ENCODE measurements around the gene COQ2. TPM values are rescaled to one million over a fixed set of nuclear protein-coding genes. Genes with fewer than 3 reads are reported as not detected.
A peak's percentile ranks its signal among the peaks of the same experiment; 100 is the strongest.

Gene COQ2
- total and polyA plus RNA-seq, 2 of the 13 experiments (the other 11 are each of a cell fraction or from before 2014, with no cell fraction given), result 10.1 to 17.3 TPM

DNA sequence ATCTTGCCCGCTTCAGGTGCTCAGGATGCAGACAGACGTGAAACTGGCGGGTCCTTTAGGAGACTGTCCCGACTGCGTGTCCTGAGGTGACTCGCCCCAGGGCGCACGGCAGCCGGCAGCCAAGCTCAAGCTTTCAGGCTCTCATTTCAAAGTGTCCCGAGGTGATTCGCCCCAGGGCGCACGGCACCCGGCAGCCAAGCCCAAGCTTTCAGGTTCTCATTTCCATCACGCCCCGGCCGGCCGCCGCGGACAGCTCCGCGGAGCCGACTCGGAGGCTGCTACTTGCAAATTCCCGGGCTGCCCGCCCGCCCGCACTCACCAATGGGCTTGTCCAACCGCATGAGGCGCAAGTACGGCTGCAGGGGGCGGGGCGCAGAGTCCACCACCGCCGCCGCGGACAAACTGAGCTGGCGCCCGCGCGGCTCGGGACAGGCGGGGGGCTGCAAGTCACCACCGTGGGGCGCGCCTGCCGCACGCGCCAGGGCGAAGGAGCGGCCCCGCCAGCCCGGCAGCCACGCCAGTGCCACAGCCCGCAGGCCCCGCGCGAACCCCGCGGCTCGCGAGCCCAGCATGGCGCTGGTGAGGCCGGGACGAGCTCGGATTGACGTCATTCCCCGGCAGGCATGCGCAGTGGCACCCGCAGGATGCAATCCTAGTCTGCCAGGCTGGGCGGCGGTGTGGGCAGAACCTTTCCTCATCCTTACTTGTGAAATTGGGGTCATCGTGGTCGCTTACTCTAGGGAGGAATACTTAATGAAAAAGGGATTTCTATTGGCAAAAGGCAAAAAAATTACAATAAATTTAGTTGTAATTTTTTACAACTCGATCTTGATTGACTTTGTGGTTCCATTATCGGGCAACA lies at the start of gene COQ2 (continued):
- TF ChIP-seq, protein P1, sequence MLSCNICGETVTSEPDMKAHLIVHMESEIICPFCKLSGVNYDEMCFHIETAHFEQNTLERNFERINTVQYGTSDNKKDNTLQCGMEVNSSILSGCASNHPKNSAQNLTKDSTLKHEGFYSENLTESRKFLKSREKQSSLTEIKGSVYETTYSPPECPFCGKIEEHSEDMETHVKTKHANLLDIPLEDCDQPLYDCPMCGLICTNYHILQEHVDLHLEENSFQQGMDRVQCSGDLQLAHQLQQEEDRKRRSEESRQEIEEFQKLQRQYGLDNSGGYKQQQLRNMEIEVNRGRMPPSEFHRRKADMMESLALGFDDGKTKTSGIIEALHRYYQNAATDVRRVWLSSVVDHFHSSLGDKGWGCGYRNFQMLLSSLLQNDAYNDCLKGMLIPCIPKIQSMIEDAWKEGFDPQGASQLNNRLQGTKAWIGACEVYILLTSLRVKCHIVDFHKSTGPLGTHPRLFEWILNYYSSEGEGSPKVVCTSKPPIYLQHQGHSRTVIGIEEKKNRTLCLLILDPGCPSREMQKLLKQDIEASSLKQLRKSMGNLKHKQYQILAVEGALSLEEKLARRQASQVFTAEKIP (CRISPR knock-in tag; IDR thresholded peaks at IDR 0.05; ENCODE audit: borderline replicate concordance), result no peak
- no peak for TF ChIP-seq MTA3 (CRISPR knock-in tag; IDR thresholded peaks at IDR 0.05)
- TF ChIP-seq, protein P2, sequence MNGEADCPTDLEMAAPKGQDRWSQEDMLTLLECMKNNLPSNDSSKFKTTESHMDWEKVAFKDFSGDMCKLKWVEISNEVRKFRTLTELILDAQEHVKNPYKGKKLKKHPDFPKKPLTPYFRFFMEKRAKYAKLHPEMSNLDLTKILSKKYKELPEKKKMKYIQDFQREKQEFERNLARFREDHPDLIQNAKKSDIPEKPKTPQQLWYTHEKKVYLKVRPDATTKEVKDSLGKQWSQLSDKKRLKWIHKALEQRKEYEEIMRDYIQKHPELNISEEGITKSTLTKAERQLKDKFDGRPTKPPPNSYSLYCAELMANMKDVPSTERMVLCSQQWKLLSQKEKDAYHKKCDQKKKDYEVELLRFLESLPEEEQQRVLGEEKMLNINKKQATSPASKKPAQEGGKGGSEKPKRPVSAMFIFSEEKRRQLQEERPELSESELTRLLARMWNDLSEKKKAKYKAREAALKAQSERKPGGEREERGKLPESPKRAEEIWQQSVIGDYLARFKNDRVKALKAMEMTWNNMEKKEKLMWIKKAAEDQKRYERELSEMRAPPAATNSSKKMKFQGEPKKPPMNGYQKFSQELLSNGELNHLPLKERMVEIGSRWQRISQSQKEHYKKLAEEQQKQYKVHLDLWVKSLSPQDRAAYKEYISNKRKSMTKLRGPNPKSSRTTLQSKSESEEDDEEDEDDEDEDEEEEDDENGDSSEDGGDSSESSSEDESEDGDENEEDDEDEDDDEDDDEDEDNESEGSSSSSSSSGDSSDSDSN (CRISPR knock-in tag; IDR thresholded peaks at IDR 0.05), result peak; percentile 80
- peak; percentile 35 for TF ChIP-seq XRCC5 (optimal IDR thresholded peaks at IDR 0.05; ENCODE audit: low read length)
- peak; percentile 91; the same call in 1 of the 2 replicates for TF ChIP-seq ZNF724P (CRISPR knock-in tag; IDR thresholded peaks at IDR 0.05; ENCODE audit: borderline replicate concordance)
- TF ChIP-seq ZNF230 (CRISPR knock-in tag; IDR thresholded peaks at IDR 0.05), result 0 out of 2 replicates have a peak, but pooled peaks have one; percentile 61
- TF ChIP-seq ZZZ3 (CRISPR knock-in tag; IDR thresholded peaks at IDR 0.05; ENCODE audit: borderline replicate concordance), result 0 out of 2 replicates have a peak, but pooled peaks have one; percentile 28
- TF ChIP-seq FOXO1 (CRISPR knock-in tag; IDR thresholded peaks at IDR 0.05), result peak; percentile 14; the same call in 1 of the 2 replicates
- TF ChIP-seq CEBPB (IDR thresholded peaks at IDR 0.05; ENCODE audit: borderline replicate concordance, low read depth, low read length), result peak; percentile 74; the same call in 1 of the 2 replicates
- peak; percentile 72; the same call in 1 of the 2 replicates for TF ChIP-seq ZFP90 (CRISPR knock-in tag; IDR thresholded peaks at IDR 0.05; ENCODE audit: borderline replicate concordance)
- TF ChIP-seq STAG1 (CRISPR knock-in tag; IDR thresholded peaks at IDR 0.05), result no peak; the same call in 1 of the 2 replicates
- TF ChIP-seq ZKSCAN8 (CRISPR knock-in tag; IDR thresholded peaks at IDR 0.05; ENCODE audit: borderline replicate concordance), result no peak
- TF ChIP-seq ZNF790 (CRISPR knock-in tag; IDR thresholded peaks at IDR 0.05; ENCODE audit: borderline replicate concordance), result peak; percentile 28; the same call in 1 of the 2 replicates
- no peak for TF ChIP-seq KDM4B (CRISPR knock-in tag; IDR thresholded peaks at IDR 0.05)
- peak; percentile 87 for TF ChIP-seq ZNF546 (CRISPR knock-in tag; conservative IDR thresholded peaks at IDR 0.05)
- TF ChIP-seq FOXM1 (CRISPR knock-in tag; IDR thresholded peaks at IDR 0.05), result no peak
- TF ChIP-seq, protein P3, sequence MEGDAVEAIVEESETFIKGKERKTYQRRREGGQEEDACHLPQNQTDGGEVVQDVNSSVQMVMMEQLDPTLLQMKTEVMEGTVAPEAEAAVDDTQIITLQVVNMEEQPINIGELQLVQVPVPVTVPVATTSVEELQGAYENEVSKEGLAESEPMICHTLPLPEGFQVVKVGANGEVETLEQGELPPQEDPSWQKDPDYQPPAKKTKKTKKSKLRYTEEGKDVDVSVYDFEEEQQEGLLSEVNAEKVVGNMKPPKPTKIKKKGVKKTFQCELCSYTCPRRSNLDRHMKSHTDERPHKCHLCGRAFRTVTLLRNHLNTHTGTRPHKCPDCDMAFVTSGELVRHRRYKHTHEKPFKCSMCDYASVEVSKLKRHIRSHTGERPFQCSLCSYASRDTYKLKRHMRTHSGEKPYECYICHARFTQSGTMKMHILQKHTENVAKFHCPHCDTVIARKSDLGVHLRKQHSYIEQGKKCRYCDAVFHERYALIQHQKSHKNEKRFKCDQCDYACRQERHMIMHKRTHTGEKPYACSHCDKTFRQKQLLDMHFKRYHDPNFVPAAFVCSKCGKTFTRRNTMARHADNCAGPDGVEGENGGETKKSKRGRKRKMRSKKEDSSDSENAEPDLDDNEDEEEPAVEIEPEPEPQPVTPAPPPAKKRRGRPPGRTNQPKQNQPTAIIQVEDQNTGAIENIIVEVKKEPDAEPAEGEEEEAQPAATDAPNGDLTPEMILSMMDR (CRISPR knock-in tag; IDR thresholded peaks at IDR 0.05), result peak; percentile 48
- TF ChIP-seq, protein P4, sequence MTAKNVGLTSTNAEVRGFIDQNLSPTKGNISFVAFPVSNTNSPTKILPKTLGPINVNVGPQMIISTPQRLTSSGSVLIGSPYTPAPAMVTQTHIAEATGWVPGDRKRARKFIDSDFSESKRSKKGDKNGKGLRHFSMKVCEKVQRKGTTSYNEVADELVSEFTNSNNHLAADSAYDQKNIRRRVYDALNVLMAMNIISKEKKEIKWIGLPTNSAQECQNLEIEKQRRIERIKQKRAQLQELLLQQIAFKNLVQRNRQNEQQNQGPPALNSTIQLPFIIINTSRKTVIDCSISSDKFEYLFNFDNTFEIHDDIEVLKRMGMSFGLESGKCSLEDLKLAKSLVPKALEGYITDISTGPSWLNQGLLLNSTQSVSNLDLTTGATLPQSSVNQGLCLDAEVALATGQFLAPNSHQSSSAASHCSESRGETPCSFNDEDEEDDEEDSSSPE (CRISPR knock-in tag; IDR thresholded peaks at IDR 0.05), result peak; percentile 96
- TF ChIP-seq JDP2 (CRISPR knock-in tag; IDR thresholded peaks at IDR 0.05; ENCODE audit: borderline replicate concordance), result no peak; the same call in 1 of the 2 replicates
- TF ChIP-seq HMGA1 (CRISPR knock-in tag; conservative IDR thresholded peaks at IDR 0.05), result no peak

Measured in HepG2 (cell line).